ENCODE measurements around the gene PSMB3.

The PSMB3 gene

GRCh38 chr17:38752308-38753070 is at the start of gene PSMB3:
TSS of gene PSMB3 (plus strand) at chr17:38752741. CDS start at chr17:38752827, 86 bp downstream.
- peak; percentile 100 for DNase-seq

DNA sequence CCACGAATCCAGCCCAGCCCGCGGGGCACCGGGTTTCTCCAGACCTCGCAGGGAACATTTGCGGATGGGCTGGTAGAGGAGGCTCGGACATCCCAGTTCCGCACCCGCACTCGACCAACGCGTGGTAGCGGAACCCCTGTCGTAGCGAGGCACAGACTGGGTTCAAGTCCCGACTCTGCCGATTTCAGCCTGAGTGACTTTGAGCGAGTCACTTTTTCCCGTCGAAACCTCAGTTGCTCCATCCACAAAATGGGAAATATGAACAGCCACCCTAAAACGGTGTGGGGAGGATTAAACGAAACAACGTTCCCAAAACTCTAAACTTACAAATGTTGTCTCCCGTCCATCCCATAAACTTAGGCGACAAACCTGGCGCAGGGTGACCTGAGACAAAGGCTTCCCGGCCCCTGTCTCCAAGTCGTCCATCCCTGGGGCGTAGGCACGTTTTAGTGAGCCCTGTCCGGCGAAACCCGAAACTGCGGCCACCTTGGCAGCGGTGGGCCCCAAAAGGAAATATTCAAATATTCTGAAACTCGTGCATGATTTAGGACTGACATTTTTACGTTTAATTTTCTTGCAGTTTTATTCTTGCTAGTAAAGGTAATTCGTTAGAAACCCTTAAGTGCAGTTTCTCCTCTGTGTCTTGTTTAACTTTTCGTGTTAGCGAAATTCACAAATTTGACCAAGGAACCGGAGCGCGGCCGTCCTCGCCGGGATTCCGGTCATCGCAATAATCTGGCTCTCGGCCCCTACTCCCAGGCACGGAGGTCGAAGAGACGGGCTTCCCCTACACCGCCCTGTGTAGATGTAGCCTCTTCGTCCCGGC is 49.4 kb upstream of the PSMB3 start:
- DNase-seq = no peak

GRCh38 chr17:38703742-38704605 is 48.6 kb upstream of the PSMB3 start:
- peak; percentile 97 for DNase-seq

DNA sequence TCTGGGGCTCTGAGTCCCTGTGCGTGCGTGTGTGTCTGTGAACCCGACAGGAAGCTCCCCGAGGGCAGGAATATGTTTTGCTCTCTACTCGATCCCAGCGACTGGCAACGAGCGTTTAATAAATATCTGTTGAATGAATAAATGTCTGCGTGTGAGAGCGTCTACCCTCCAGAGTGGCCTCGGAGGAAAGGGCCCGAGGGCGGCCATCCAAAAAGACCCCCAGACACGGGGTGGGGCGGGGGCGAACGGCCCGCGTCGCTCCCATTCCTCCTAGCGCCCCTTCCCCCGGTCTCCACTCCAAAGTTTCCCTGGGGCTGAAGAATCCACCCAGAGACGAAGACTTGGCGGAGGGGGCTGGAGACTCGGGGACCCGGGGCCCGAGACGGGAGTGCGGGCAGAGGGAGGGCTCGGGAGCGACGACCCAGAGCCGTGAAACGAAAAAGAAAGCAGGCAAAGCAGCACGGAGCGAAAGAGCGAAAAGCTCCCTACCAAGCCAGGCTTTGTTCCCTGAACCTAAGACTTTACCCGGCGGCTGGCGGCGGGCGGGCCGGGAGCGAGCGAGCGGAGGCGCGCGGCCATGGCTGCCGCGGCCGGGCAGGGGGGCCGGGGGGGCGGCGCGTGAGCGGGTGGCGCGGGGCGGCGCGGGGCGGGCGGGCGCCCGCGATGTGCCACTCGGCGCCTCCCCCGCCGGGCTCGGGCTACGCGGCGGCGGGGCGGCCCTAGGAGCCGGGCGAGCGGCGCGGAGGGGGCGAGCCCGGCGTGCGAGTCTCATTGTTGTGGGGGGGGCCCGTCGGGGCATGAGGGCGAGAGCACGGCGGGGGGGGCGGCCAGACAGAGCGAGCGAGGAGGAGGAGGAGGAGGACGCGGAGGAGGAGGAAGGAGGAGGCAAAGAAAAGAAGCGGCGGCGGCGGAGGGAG is 47.7 kb upstream of the PSMB3 start, which contains the start of gene MLLT6:
MLLT6 (plus strand) TSS at position 668 of the 917 bp plus-strand sequence. CDS start 360 bp downstream, outside the sequence.
- DNase-seq = peak; percentile 87

DNA sequence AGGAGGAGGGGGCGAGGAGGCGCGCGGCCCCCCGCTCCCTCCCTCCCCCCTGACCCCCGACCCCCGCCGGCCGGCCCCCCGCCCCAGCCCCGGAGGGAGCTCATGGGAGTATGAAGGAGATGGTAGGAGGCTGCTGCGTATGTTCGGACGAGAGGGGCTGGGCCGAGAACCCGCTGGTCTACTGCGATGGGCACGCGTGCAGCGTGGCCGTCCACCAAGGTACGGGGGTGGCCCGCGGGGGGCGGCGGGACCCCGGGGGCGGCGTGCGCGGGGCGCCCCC is 47.1 kb upstream of the PSMB3 start:
- no peak for DNase-seq

- peak; percentile 76 for DNase-seq
These were observed 46.6 kb upstream of the PSMB3 start for GRCh38 chr17:38705803-38706504.

GRCh38 chr17:38706505-38707216 is 45.9 kb upstream of the PSMB3 start:
- no peak for DNase-seq

GRCh38 chr17:38707678-38708351 is 44.7 kb upstream of the PSMB3 start:
- DNase-seq = no peak

DNA sequence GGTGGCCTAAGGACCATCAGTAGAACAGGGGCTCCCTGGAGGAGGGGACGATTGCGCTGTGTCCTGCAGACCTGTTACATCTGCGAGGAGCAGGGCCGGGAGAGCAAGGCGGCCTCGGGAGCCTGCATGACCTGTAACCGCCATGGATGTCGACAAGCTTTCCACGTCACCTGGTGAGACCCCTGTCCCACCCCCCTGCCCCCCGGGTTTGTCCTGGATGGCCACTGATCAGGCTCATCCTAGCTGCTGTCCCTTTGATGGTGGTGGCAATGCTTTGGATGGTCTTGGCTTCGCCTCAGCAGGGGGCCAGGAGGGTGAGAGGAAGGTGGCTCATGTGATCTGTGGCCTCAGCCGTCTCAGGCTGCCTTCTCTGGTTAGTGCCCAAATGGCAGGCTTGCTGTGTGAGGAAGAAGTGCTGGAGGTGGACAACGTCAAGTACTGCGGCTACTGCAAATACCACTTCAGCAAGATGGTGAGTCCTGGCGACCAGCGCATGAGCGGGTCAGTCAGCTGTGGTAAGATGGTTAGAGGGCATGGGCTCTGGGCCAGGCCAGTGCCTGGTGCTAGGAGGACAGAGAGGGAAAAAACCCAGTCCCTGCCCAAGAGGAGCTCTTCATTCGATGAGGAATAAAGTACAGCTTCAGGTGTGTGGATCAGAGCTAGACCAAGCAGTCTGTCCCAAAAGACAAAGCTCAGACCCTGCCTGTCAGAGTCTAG is 43.3 kb upstream of the PSMB3 start:
- DNase-seq = no peak

- no peak for DNase-seq
These were observed 42.5 kb upstream of the PSMB3 start for GRCh38 chr17:38709864-38710603.

DNA sequence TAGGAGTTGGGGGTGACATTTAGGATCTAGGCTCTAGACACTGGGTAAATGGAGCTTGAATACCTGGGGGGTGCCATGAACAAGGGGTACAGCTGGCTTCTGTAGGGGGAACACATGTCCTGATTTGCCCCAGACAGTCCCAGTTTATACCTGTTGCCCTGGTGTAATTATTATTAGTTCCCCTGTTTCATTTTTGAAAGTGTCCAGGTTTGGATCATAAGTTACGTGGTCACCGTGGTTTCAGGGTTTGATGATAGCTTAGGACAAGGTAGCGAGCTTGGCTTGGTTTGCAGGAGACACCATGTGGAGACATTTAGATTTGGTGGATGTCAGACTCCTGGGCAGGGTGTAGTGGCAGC is 42.0 kb upstream of the PSMB3 start:
- DNase-seq = no peak

DNA sequence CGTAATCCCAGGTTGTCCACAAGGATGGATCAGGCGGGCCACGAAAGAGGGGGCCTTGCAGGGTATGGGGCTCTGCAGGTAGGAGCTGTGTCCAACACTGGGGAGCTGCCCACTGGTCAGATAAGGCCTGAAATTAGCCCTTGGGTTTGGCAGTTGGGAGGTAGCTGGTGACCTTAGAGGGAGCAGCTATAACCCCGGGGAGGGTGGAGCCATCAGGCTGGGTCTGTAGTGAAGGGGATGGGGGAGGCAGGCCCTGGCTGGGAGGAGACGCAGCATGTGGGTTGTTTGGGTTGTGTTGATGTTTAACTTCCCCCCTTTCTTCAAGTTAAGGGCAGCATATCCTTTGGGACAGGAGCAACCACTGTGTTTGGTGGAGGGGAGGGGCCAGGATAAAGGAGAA is 41.6 kb upstream of the PSMB3 start:
- no peak for DNase-seq

- no peak for DNase-seq
These were observed 40.6 kb upstream of the PSMB3 start for GRCh38 chr17:38711792-38712571.

DNA sequence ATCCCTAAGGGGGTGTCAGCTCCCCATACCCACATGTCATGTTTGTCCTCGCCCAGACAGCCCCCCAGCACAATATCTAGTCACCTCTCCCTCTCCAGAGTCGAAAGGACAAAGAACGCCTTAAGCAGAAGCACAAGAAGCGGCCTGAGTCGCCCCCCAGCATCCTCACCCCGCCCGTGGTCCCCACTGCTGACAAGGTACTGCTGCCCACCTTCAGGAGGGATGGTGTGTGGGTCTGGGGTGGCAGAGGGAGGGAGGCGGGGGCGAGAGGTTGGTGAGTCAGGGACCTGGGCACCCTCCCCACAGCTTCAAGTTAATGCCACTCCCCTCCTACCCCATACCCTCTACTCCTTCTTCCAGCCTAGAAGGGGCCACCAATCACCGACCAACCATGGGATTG is 39.9 kb upstream of the PSMB3 start:
- DNase-seq = no peak

DNA sequence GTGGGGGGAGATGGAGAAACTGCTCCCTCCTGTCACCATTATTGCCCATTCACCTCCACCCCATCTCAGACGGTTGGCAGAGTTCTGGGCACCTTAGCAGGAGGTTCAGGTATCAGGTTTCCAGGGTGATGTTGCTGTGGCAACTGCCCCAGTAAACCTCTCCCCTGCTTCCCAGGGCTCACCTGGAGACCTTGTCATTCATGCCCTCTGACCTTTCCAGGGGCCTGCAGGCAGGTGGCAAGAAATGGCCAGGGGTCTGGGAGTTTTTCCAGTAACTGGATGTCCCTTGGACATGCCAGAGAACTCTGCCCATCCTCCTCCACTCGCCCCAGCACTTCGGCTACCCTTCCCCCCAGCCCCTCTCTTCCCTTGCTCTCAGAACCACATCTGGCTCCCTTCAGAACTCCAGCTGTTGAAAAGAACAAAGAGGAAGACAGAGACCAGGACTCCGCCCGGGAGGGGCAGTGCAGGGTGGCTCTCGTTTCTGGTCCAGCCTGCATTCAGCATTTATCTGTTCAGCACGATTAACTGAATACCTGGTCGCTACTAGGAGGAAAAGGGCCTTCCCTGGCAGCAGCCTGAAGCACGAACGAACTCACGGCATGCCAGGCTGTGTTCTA is 39.0 kb upstream of the PSMB3 start:
- no peak for DNase-seq

- no peak for DNase-seq
These were observed 37.2 kb upstream of the PSMB3 start for GRCh38 chr17:38715216-38715943.

All from islet precursor cell (in vitro differentiated cells).